Endothelial cell of umbilical vein (primary cell): Measurements from ENCODE around the gene RBM6. TPM values are rescaled to one million over a fixed set of nuclear protein-coding genes. Genes with fewer than 3 reads are reported as not detected.
"Not testable (repeated sequence)": the region's sequence is repeated elsewhere in the genome, so short reads cannot be mapped to it uniquely, and the experiment has no call there.

Source experiments
- BruUV-seq: library from RNA; stranded (reverse); fragments of 400-500 nt; replicated peaks from 2 replicates; lab custom pipeline; 2021; lab: Mats Ljungman, UMichigan
- CTCF ChIA-PET: fragments of 300-600, 350-600 bp; sonication (Branson Sonifier 250); formaldehyde crosslinking; loops from one replicate; lab custom pipeline; 2021; ENCODE audit warnings: antibody characterized with exemption, inconsistent platforms; lab: Charles Lee
- POLR2A ChIA-PET: fragments of 300-600, 350-600 bp; sonication (Branson Sonifier 250); formaldehyde crosslinking; loops from one replicate; lab custom pipeline; 2021; ENCODE audit warnings: antibody characterized with exemption, inconsistent platforms; lab: Charles Lee
- DNase-seq: peaks from one replicate; pipeline ENCODE4 v3.0.0-alpha.2; 2011; ENCODE audit warnings: low read depth, low spot score
- FAIRE-seq: peaks from 2 replicates; lab custom pipeline; 2011; peaks lifted over from hg19 to GRCh38; lab: Jason Lieb, UNC
- H2AFZ ChIP-seq: 2 replicates; pipeline ENCODE4 v1.6.0; 2012; ENCODE audit warnings: low read depth, low read length, control low read depth, inconsistent platforms
- H3K27ac ChIP-seq: 2 replicates; pipeline ENCODE4 v1.5.1; 2011; ENCODE audit warnings: low read depth, mild to moderate bottlenecking, control low read depth, low read length, moderate library complexity; ENCODE audit not compliant: insufficient read depth
- H3K27me3 ChIP-seq, 2 experiments: 2 replicates each; pipeline versions ENCODE4 v1.6.0 to v1.6.1; 2011; ENCODE audit warnings: low read length in 2 of 2, mixed read lengths in 1 of 2; ENCODE audit not compliant: control insufficient read depth in 2 of 2, insufficient read depth in 2 of 2
- H3K36me3 ChIP-seq, 2 experiments: 2 replicates in 1 of 2; 3 replicates in 1 of 2; pipeline ENCODE4 v1.5.1; 2011; ENCODE audit warnings: low read length in 2 of 2, mild to moderate bottlenecking in 1 of 2, moderate library complexity in 1 of 2; ENCODE audit not compliant: control insufficient read depth in 2 of 2, insufficient read depth in 2 of 2; ENCODE audit errors: extremely low read depth in 1 of 2
- H3K4me1 ChIP-seq: 3 replicates; pipeline ENCODE4 v1.5.1; 2011; ENCODE audit warnings: mild to moderate bottlenecking, low read length; ENCODE audit not compliant: control insufficient read depth, insufficient read depth; ENCODE audit errors: extremely low read depth
- H3K4me2 ChIP-seq: 2 replicates; pipeline ENCODE4 v1.6.1; 2011; ENCODE audit warnings: low read length, control low read depth, mixed read lengths; ENCODE audit not compliant: insufficient read depth
- H3K4me3 ChIP-seq, 3 experiments: fragments of 200-600 bp in 1 of 3; sonication (generic), shearing (Covaris generic) in 1 of 3; replicated peaks in 1 of 3; 2 replicates each; pipeline ENCODE4 v1.5.1; 2011 to 2016; ENCODE audit warnings: control low read depth in 3 of 3, low read length in 3 of 3, mild to moderate bottlenecking in 2 of 3, inconsistent platforms in 1 of 3, low read depth in 1 of 3, moderate library complexity in 1 of 3; ENCODE audit not compliant: insufficient read depth in 1 of 3
- H3K79me2 ChIP-seq: 2 replicates; pipeline ENCODE4 v1.6.0; 2012; ENCODE audit warnings: low read length, inconsistent platforms; ENCODE audit not compliant: control insufficient read depth, insufficient read depth
- H3K9ac ChIP-seq: replicated peaks from 2 replicates; pipeline ENCODE3; 2011; ENCODE audit warnings: low read length, control low read depth; ENCODE audit not compliant: insufficient read depth; ENCODE audit errors: extremely low read depth
- H3K9me1 ChIP-seq: replicated peaks from 3 replicates; pipeline ENCODE4 v1.6.0; 2011; ENCODE audit warnings: mild to moderate bottlenecking, low read length; ENCODE audit not compliant: control insufficient read depth, insufficient read depth; ENCODE audit errors: extremely low read depth
- H3K9me3 ChIP-seq: replicated peaks from 2 replicates; pipeline ENCODE4 v1.5.1; 2012; ENCODE audit warnings: low read length, inconsistent platforms; ENCODE audit not compliant: control insufficient read depth, insufficient read depth
- H4K20me1 ChIP-seq: replicated peaks from 2 replicates; pipeline ENCODE3; 2011; ENCODE audit warnings: mild to moderate bottlenecking, low read length; ENCODE audit not compliant: control insufficient read depth, insufficient read depth; ENCODE audit errors: extremely low read depth
- GATA2 ChIP-seq: IDR thresholded peaks from 2 replicates; pipeline ENCODE4 v1.7.0; 2011; ENCODE audit warnings: low read depth, mild to moderate bottlenecking, moderate library complexity, mixed read lengths, low read length; ENCODE audit not compliant: insufficient read length, insufficient read depth
- POLR2A ChIP-seq: IDR thresholded peaks from 2 replicates; pipeline ENCODE4 v1.6.1; 2012; ENCODE audit warnings: low read depth, mild to moderate bottlenecking, control low read depth, low read length
- POLR2AphosphoS5 ChIP-seq: IDR thresholded peaks from 2 replicates; pipeline ENCODE4 v1.6.1; 2012; ENCODE audit warnings: low read depth, mild to moderate bottlenecking, control low read depth, low read length, moderate library complexity; ENCODE audit not compliant: insufficient read depth
- dilution Hi-C: fragments of 300-500 bp; cut with MboI; formaldehyde crosslinking; loops from one replicate; pipeline ENCODE4 v1.15.0; 2019; ENCODE audit warnings: low sequenced_read_pairs; ENCODE audit not compliant: extremely low pct_ligation_motif_present
- intact Hi-C: fragments of 100-400 bp; cut with micrococcal nuclease; formaldehyde crosslinking; loops from one replicate; pipeline ENCODE4 v1.10.0; 2022
- polyA plus RNA-seq, 4 experiments: library from polyadenylated mRNA; depleted of rRNA in 3 of 4; stranded (reverse) in 3 of 4; unstranded in 1 of 4; fragments of >200 nt; gene quantifications; 2 replicates each; pipeline versions ENCODE4 v1.2.1 to v1.2.3, GENCODE V29; 2011 to 2012; ENCODE audit warnings: missing spikeins in 1 of 4
- total RNA-seq: library from RNA; stranded (reverse); gene quantifications from 2 replicates; pipeline ENCODE4 v1.2.3, GENCODE V29; 2021

RBM6 gene
- total and polyA plus RNA-seq, 2 donors (not counting 3 experiments of a cell fraction or from before 2014, with no cell fraction given) = 30.4 to 94.5 TPM

GRCh38 chr3:49903451-49904424 is 36.2 kb upstream of the RBM6 start, which contains the start of gene MST1R:
Gene MST1R (minus strand): TSS chr3:49903873. CDS start chr3:49903609, 264 bp downstream.
- Histone ChIP-seq H3K27ac (no peak within 1 kb of the TSS), H3K4me1 (peaks cover 14% of the 10 kb centered on the region), H3K27me3 (no peaks in the 10 kb centered on the region), H3K79me2 (no peaks in the 10 kb centered on the region), H3K9me1 (no peaks in the 10 kb centered on the region), H3K4me3 (peak within 1 kb of the TSS in 2 of 3 experiments; percentile 10 to 29), H3K9me3 (no peaks in the 10 kb centered on the region), H3K9ac (peak within 1 kb of the TSS; percentile 27), H2AFZ (peak within 1 kb of the TSS; percentile 98), H4K20me1 (no peaks in the 10 kb centered on the region), H3K36me3 (no peaks in the 10 kb centered on the region), H3K4me2 (peak within 1 kb of the TSS; percentile 66)
- intact Hi-C loops (no loop called here), dilution Hi-C loops (no loop called here)
- TF ChIP-seq POLR2A (no peak), GATA2 (no peak), POLR2AphosphoS5 (peak; percentile 18)
- POLR2A ChIA-PET = no interaction called here
- DNase-seq (peak; percentile 27), FAIRE-seq (peak; percentile 87)
- CTCF ChIA-PET = interaction anchor here (3.7 to 4.0 kb wide), 2 partner anchors 63 to 101 kb away, joined by 18 to 25 read pairs; partner anchors contain the start of gene INKA1
- BruUV-seq = no TSS peak

- H3K27me3 ChIP-seq, H3K9me3 ChIP-seq, BruUV-seq, H2AFZ ChIP-seq, H3K9ac ChIP-seq, H3K4me2 ChIP-seq, POLR2A ChIA-PET, H3K9me1 ChIP-seq, H3K36me3 ChIP-seq, FAIRE-seq, H3K27ac ChIP-seq, DNase-seq, H3K79me2 ChIP-seq, H4K20me1 ChIP-seq, intact Hi-C loops, H3K4me3 ChIP-seq, dilution Hi-C loops: not testable (repeated sequence)
- peaks cover 14% of the 10 kb centered on the region for H3K4me1 ChIP-seq
- CTCF ChIA-PET = interaction anchor here (1.8 to 4.0 kb wide), 3 partner anchors 63 to 201 kb away, joined by 6 to 25 read pairs (median 18); partner anchors contain the start of gene INKA1
Observed at GRCh38 chr3:49904448-49904847, 35.5 kb upstream of the RBM6 start.
